Epithelial cell of proximal tubule (primary cell): ENCODE results near the gene C1QL3. TPM values are rescaled to one million over a fixed set of nuclear protein-coding genes. Genes with fewer than 3 reads are reported as not detected.

Experiments used
- DNase-seq: peaks from one replicate; pipeline ENCODE4 v3.0.0-alpha.2; 2011; ENCODE audit warnings: low read depth
- H3K4me3 ChIP-seq: 2 replicates; pipeline ENCODE4 v1.5.1; 2011; ENCODE audit warnings: low read depth, mild to moderate bottlenecking, low read length
- CTCF ChIP-seq: conservative IDR thresholded peaks from 2 replicates; pipeline ENCODE4 v1.5.1; 2012; ENCODE audit warnings: low read depth, mild to moderate bottlenecking, low read length
- total RNA-seq: library from RNA; depleted of rRNA; stranded (reverse); fragments of >200 nt; gene quantifications from 2 replicates; pipeline ENCODE4 v1.2.3, GENCODE V29; 2015

The C1QL3 gene
- total RNA-seq, 1 donor from 2014 or later, result 0.69 TPM

DNA sequence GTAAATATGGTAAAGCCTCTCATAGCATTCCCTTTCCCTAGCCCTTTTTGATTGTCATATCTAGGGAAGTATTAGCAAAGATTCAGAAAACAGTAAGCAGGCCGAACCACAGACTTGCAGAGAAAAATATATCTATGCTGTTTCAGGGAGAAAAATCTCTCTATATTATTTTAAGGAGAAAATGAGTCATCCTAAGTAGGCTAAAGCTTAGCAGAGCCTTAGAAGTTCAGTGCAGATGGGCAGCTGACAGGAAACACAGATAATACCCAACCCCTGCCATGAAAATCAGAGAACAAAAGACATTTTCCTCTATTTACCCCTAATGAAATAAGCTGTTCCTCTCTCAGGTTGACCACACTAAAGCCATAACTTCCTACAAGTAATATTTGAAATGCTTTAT lies 16.5 kb downstream of the C1QL3 start:
- H3K4me3 ChIP-seq, result no peak overlapping the region
- DNase-seq, result no peak
- TF ChIP-seq CTCF, result no peak

DNA sequence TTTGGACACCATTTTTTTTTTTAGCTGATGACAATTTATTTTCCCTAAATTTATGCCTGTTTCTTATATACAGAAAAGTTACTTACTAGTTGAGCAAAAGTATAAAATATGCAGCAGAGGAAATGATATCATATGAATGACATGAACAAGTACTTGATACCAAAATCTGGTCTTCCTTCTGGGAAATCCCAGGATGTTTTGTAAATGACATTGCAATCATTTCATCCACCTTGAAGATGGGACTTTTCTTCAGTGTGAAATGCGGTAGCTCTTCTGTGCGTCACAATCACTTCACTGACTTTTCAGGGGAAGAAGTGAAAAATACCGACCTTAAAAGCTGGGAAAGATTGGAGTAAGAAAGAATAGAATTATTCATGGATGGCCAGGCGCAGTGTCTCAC lies 23.8 kb downstream of the C1QL3 start:
- no peak overlapping the region for H3K4me3 ChIP-seq
- TF ChIP-seq CTCF, result no peak
- DNase-seq, result no peak

GRCh38 chr10:16493884-16494536 lies 27.7 kb downstream of the C1QL3 start:
- no peak for TF ChIP-seq CTCF

GRCh38 chr10:16491933-16492332 lies 29.7 kb downstream of the C1QL3 start:
- DNase-seq, result no peak
- no peak for TF ChIP-seq CTCF
- H3K4me3 ChIP-seq, result no peak overlapping the region

More at GRCh38 chr10:16493884-16494536, 27.7 kb downstream of the C1QL3 start:
- H3K4me3 ChIP-seq, result no peak overlapping the region
- no peak for DNase-seq

DNA sequence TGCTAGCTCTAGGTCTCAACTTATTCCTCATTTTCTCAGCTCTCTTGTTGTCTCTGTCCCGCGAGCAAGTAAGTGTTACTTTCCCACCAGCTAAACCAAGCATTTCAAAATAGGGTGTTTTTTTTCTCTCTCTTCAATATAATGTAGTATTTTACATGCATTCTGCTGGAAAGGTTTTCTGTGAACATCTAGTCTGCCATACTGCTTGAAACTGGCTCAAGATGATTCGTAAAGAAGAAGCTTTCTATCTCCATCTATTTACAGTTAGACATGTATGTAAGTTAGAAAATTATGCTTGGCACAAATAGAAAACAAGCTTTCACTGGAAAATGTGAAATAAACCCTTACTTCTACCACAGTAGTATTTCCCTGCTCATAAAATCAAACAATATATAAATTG lies 31.2 kb downstream of the C1QL3 start:
- no peak for DNase-seq
- no peak overlapping the region for H3K4me3 ChIP-seq
- TF ChIP-seq CTCF, result no peak

DNA sequence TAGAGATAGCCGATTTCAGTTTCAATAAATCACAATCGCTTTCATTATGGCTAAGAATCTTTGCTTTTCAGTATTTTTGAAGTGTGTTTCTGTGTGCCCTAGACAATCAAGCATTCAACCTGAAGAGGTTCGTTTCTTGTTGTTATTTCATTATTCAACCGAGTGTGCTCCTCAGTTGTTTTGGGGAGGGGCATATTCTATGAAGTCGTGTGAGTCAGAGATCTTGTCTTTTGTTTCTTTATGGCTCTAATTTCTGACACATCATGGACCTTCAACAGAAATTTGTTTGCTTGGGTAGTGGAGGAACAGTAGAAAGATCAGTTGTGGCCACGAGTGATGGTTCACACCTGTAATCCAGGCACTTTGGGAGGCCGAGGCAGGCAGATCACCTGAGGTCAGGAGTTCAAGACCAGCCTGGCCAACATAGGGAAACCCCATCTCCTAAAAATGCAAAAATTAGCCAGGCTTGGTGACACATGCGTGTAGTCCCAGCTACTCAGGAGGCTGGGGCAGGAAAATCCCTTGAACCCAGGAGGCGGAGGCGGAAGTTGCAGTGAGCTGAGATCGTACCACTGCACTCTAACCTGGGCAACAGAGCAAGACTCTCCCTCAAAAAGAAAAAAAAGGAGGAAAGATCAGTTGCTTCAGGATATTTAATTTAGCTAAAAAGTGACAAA lies 38.3 kb downstream of the C1QL3 start:
- no peak overlapping the region for H3K4me3 ChIP-seq
- TF ChIP-seq CTCF, result no peak
- no peak for DNase-seq
